ENCODE data around the gene PROK1. TPM values are rescaled to one million over a fixed set of nuclear protein-coding genes. Genes with fewer than 3 reads are reported as not detected.
A peak's percentile ranks its signal among the peaks of the same experiment; 100 is the strongest.

PROK1 gene
- total RNA-seq, 2 experiments from 2014 or later = not detected

- no peak overlapping the region for H3K27ac ChIP-seq (ENCODE audit: low read depth, low read length, poor library complexity, severe bottlenecking)
- H4K20me1 ChIP-seq (ENCODE audit: insufficient read depth, low read length) = no peaks in the 10 kb centered on the region
- no peak overlapping the region for H3K4me2 ChIP-seq (ENCODE audit: low read length)
- intact Hi-C loops (cut with micrococcal nuclease; ENCODE audit: unreplicated experiment) = no loop called here
- no peaks in the 10 kb centered on the region for H3K36me3 ChIP-seq (ENCODE audit: insufficient read depth, low read length)
- TF ChIP-seq CTCF (conservative IDR thresholded peaks at IDR 0.05; ENCODE audit: low read length) = 0 out of 2 replicates have a peak, but pooled peaks have one; percentile 19
- no peak for TF ChIP-seq EZH2phosphoT487 (IDR thresholded peaks at IDR 0.05; ENCODE audit: borderline replicate concordance, low read depth, low read length)
- no peaks in the 10 kb centered on the region for H3K9me3 ChIP-seq (ENCODE audit: low read length)
- no peaks in the 10 kb centered on the region for H3K9me2 ChIP-seq (ENCODE audit: insufficient read depth, low read length)
- no peaks in the 10 kb centered on the region for H3K79me2 ChIP-seq (ENCODE audit: insufficient read depth, low read depth, low read length)
- H3K4me3 ChIP-seq (ENCODE audit: low read depth, low read length, poor library complexity, severe bottlenecking) = no peak overlapping the region
- peaks cover 3% of the 10 kb centered on the region for H3K4me1 ChIP-seq (ENCODE audit: insufficient read depth, low read length, poor library complexity, severe bottlenecking)
- no peak overlapping the region for H2AFZ ChIP-seq (ENCODE audit: low read length)
- DNase-seq (ENCODE audit: low spot score) = no peak
- no TSS peak for BruUV-seq (replicated peaks)
- POLR2A ChIA-PET = no interaction called here
- CTCF ChIA-PET (ENCODE audit: unreplicated experiment) = no interaction called here
These were observed 4.2 kb downstream of the PROK1 start for GRCh38 chr1:110455151-110455550.

- Histone ChIP-seq H3K79me2 (ENCODE audit: insufficient read depth, low read depth, low read length) (no peaks in the 10 kb centered on the region), H3K27ac (ENCODE audit: low read depth, low read length, poor library complexity, severe bottlenecking) (no peak overlapping the region), H3K9me3 (ENCODE audit: low read length) (no peaks in the 10 kb centered on the region), H4K20me1 (ENCODE audit: insufficient read depth, low read length) (no peaks in the 10 kb centered on the region), H3K4me2 (ENCODE audit: low read length) (no peak overlapping the region), H3K9me2 (ENCODE audit: insufficient read depth, low read length) (no peaks in the 10 kb centered on the region), H3K36me3 (ENCODE audit: insufficient read depth, low read length) (no peaks in the 10 kb centered on the region), H3K4me3 (ENCODE audit: low read depth, low read length, poor library complexity, severe bottlenecking) (no peak overlapping the region), H2AFZ (ENCODE audit: low read length) (no peak overlapping the region), H3K4me1 (ENCODE audit: insufficient read depth, low read length, poor library complexity, severe bottlenecking) (peaks cover 3% of the 10 kb centered on the region)
- CTCF ChIA-PET (ENCODE audit: unreplicated experiment) = no interaction called here
- TF ChIP-seq EZH2phosphoT487 (IDR thresholded peaks at IDR 0.05; ENCODE audit: borderline replicate concordance, low read depth, low read length) (no peak), CTCF (conservative IDR thresholded peaks at IDR 0.05; ENCODE audit: low read length) (no peak)
- POLR2A ChIA-PET = no interaction called here
- no peak for DNase-seq (ENCODE audit: low spot score)
- BruUV-seq (replicated peaks) = no TSS peak
- intact Hi-C loops (cut with micrococcal nuclease; ENCODE audit: unreplicated experiment) = no loop called here
These were observed 6.3 kb downstream of the PROK1 start for GRCh38 chr1:110457206-110457605.

GRCh38 chr1:110460253-110461220 is 9.6 kb downstream of the PROK1 start:
- intact Hi-C loops (cut with micrococcal nuclease; ENCODE audit: unreplicated experiment) = loop anchor here (1.0 to 2.0 kb wide), 3 partner anchors 48 to 257 kb away; no protein-coding TSS in a partner anchor

More at GRCh38 chr1:110460253-110461220, 9.6 kb downstream of the PROK1 start:
- TF ChIP-seq EZH2phosphoT487 (IDR thresholded peaks at IDR 0.05; ENCODE audit: borderline replicate concordance, low read depth, low read length) = no peak
- peak; percentile 96 for TF ChIP-seq CTCF (conservative IDR thresholded peaks at IDR 0.05; ENCODE audit: low read length)
- Histone ChIP-seq H3K9me3 (ENCODE audit: low read length) (no peaks in the 10 kb centered on the region), H3K4me1 (ENCODE audit: insufficient read depth, low read length, poor library complexity, severe bottlenecking) (peaks cover 3% of the 10 kb centered on the region), H3K9me2 (ENCODE audit: insufficient read depth, low read length) (no peaks in the 10 kb centered on the region), H3K79me2 (ENCODE audit: insufficient read depth, low read depth, low read length) (no peaks in the 10 kb centered on the region), H3K27ac (ENCODE audit: low read depth, low read length, poor library complexity, severe bottlenecking) (no peak overlapping the region), H3K4me3 (ENCODE audit: low read depth, low read length, poor library complexity, severe bottlenecking) (no peak overlapping the region), H3K4me2 (ENCODE audit: low read length) (no peak overlapping the region), H3K36me3 (ENCODE audit: insufficient read depth, low read length) (no peaks in the 10 kb centered on the region), H2AFZ (ENCODE audit: low read length) (no peak overlapping the region), H4K20me1 (ENCODE audit: insufficient read depth, low read length) (no peaks in the 10 kb centered on the region)
- POLR2A ChIA-PET = interaction anchor here (0.8 to 1.6 kb wide), 4 partner anchors 9 to 253 kb away, joined by 3 to 5 read pairs (median 4); no protein-coding TSS in a partner anchor
- CTCF ChIA-PET (ENCODE audit: unreplicated experiment) = interaction anchor here (0.7 to 2.2 kb wide), 14 partner anchors 18 to 372 kb away, joined by 3 to 22 read pairs (median 3); partner anchors contain the start of gene KCNC4
- no TSS peak for BruUV-seq (replicated peaks)
- DNase-seq (ENCODE audit: low spot score) = peak; percentile 81

All from OCI-LY7 (cell line).